ENCODE measurements around the gene IL36RN.
"Not testable (repeated sequence)": the region's sequence is repeated elsewhere in the genome, so short reads cannot be mapped to it uniquely, and the experiment has no call there.

The IL36RN gene

GRCh38 chr2:113088213-113088992 is 29.4 kb downstream of the IL36RN start:
- no peak for DNase-seq
- in situ Hi-C loops (cut with HindIII; ENCODE audit: low pct_ligation_motif_present, low pct_unique_long_range_greater_than_20kb, low sequenced_read_pairs): no loop called here

DNA sequence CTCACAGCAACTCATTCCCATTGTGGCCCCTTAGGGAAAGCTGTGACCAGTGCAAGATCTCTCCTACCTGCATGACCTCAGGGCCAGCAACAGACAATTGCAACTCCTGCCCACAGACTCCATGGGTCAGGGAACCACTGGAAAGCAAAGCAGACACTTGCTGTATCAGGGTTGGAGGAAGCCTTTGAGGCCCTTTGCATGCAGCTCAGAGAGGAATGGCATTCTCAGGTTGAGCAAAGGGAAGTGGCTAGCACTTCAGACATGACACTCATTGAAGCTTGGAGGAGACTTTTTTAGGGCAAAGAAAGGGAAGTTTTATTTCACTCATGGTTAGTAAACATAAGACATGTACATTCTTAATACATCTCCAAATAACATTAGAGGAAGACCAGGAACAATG is 30.9 kb downstream of the IL36RN start:
- DNase-seq: no peak
- in situ Hi-C loops (cut with HindIII; ENCODE audit: low pct_ligation_motif_present, low pct_unique_long_range_greater_than_20kb, low sequenced_read_pairs): no loop called here

DNA sequence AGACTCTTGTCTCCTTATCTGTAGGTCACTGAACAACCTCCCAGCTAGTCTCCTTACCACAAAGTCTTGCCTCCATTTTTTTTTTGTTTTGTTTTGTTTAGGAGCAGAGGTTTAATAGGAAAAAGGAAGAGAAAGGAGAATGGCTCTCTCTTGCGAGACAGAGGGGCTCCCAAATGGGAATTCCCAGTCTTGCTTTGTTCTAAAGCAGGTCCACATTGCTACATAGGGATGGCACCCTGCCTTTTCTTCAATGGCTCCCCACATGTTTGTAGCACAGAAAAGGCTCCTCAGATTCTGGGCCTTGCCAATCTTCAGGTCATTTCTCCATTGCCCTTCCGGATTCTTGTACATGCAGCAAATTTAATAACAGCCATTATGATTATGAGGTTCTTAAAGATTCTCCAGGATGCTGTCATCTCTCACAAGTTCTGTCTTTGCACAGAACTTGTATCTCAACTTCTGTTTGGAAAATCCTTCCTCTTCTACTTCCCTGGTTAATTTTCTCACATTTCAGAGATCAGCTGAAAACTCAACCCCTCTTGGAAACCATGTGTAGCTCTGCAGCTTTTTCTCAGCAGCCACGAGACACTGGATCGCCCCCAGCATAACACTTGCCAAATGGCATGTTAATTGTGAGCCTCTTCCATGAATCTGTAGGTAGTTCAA is 32.4 kb downstream of the IL36RN start:
- in situ Hi-C loops (cut with HindIII; ENCODE audit: low pct_ligation_motif_present, low pct_unique_long_range_greater_than_20kb, low sequenced_read_pairs): no loop called here
- no peak for DNase-seq

GRCh38 chr2:113092864-113093612 is 34.0 kb downstream of the IL36RN start:
- in situ Hi-C loops (cut with HindIII; ENCODE audit: low pct_ligation_motif_present, low pct_unique_long_range_greater_than_20kb, low sequenced_read_pairs): no loop called here
- no peak for DNase-seq

GRCh38 chr2:113093613-113093977 is 34.6 kb downstream of the IL36RN start:
- DNase-seq: no peak
- in situ Hi-C loops (cut with HindIII; ENCODE audit: low pct_ligation_motif_present, low pct_unique_long_range_greater_than_20kb, low sequenced_read_pairs): no loop called here

GRCh38 chr2:113096306-113096705 is 37.3 kb downstream of the IL36RN start:
- DNase-seq; in situ Hi-C loops (cut with HindIII; ENCODE audit: low pct_ligation_motif_present, low pct_unique_long_range_greater_than_20kb, low sequenced_read_pairs): not testable (repeated sequence)

- DNase-seq: not testable (repeated sequence)
Measured at GRCh38 chr2:113096842-113097618, 38.0 kb downstream of the IL36RN start.

GRCh38 chr2:113098041-113098440 is 39.0 kb downstream of the IL36RN start:
- in situ Hi-C loops (cut with HindIII; ENCODE audit: low pct_ligation_motif_present, low pct_unique_long_range_greater_than_20kb, low sequenced_read_pairs): no loop called here
- DNase-seq: no peak

More at GRCh38 chr2:113096842-113097618, 38.0 kb downstream of the IL36RN start:
- in situ Hi-C loops (cut with HindIII; ENCODE audit: low pct_ligation_motif_present, low pct_unique_long_range_greater_than_20kb, low sequenced_read_pairs): not testable (repeated sequence)

DNA sequence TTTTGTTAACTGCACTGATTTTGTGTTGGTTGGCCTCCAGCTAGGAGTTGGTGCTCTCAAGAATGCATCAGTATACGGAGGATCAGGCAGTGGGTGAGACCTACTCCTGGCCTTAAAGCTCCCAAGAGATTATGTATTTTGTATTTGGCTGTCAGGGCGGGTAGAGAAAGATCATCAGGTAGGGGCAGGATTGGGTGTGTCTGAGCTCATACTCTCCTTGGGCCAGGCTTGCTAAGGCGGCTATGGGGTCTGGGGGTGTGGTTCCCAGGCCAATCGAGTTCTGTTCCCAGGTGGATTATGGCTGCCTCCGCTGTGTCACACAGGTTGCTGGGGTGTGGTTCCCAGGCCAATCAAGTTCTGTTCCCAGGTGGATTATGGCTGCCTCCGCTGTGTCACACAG is 39.5 kb downstream of the IL36RN start:
- in situ Hi-C loops (cut with HindIII; ENCODE audit: low pct_ligation_motif_present, low pct_unique_long_range_greater_than_20kb, low sequenced_read_pairs): no loop called here
- no peak for DNase-seq

DNA sequence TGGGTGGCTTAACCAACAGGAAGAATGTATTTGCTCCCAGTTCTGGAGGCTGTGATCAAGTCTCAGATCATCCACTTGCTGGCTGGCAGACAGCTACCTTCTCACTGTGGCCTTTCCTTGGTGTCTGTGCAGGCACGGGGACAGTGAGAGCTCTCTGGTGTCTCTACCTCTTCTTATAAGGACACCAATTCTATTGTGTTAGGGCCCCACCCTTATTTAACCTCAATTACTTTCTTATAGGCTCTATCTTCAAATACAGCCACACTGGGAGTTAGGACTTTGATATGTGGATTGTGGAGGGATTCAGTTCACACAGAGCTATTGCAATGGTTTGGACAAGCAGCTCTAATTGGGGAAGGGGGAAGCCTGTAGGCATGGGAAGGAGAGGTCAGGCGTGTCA is 43.1 kb downstream of the IL36RN start:
- DNase-seq: no peak
- in situ Hi-C loops (cut with HindIII; ENCODE audit: low pct_ligation_motif_present, low pct_unique_long_range_greater_than_20kb, low sequenced_read_pairs): no loop called here

DNA sequence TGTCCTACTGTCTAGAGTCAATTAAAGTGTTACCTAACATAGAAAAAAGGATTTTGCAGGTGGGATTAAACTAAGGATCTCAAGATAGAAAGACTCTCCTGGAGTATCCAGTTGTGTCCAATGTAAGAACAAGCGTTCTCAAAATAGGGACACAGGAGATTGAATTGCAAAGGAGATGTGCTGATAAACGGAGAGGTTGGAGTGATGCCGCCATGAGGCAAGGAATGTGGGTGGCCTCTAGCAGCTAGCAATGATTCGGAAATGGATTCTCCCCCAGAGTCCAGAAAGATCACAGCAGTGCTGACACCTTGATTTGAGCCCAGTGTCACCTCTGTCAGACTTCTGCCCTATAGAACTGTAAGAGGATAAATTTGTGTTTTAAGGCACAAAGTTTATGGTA is 44.3 kb downstream of the IL36RN start:
- in situ Hi-C loops (cut with HindIII; ENCODE audit: low pct_ligation_motif_present, low pct_unique_long_range_greater_than_20kb, low sequenced_read_pairs): no loop called here

DNA sequence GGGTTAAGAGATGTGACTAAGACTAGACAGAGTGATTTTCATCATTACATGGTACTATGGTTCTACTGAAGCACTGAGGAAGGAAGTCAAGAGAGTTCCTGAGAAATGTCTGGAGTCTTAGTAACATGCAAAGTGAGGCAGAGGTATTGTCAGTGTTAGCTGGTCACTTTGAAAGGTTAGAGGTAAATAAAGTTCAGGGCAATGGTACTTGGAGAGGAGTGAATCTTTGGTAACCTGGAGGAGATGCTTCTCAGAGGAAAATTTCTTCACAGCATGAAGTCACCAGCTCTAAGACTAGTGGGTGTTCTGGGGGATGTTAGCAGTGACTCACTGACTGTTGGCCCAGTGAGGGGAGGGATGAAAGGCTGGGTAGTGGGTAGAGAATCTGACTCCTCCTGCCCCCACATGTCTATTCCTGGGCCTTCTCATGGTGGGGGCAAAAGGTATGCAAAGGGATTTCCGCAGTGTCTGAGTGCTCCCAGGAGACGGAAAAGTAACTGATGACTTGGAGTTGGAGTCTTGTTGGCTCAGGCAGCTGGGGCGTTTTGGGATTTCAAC is 45.1 kb downstream of the IL36RN start:
- in situ Hi-C loops (cut with HindIII; ENCODE audit: low pct_ligation_motif_present, low pct_unique_long_range_greater_than_20kb, low sequenced_read_pairs): no loop called here
- DNase-seq: no peak

More for the DNA sequence above, 44.3 kb downstream of the IL36RN start:
- no peak for DNase-seq

DNA sequence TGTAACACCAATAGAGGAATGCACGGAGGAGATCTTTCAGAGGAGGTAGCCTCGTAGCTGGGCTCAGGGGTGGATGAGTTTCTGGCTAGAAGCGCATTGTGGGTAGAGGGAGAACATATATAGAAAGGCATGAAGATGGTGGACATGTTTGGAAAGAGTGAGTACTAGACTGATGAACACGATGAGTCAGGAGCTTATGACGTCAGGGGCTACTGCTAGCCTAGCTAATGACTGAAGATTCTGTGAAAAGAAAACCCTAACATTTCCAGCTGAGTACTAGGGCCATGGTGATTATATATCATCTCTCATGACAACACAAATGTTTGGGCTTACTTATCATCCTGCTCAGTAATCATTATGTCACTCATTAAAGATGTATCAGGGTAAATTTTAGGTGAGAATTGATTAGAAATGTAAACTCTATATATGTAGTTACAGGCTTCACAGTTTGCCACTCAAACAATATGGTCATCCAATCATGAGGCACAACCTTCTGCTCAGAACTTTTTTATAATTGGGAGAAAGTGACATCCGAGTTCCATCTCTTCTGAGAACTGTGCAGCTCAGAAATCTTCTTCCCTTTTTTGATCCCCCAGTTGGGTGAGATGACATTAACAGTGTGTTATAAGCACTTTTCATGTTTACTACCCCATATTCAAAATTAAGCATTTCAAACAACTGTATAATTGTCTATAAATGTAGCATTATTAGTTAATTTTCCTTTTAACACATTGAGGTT is 46.2 kb downstream of the IL36RN start:
- in situ Hi-C loops (cut with HindIII; ENCODE audit: low pct_ligation_motif_present, low pct_unique_long_range_greater_than_20kb, low sequenced_read_pairs): no loop called here
- DNase-seq: no peak

- DNase-seq: no peak
- in situ Hi-C loops (cut with HindIII; ENCODE audit: low pct_ligation_motif_present, low pct_unique_long_range_greater_than_20kb, low sequenced_read_pairs): no loop called here
Measured at GRCh38 chr2:113111121-113111520, 52.1 kb downstream of the IL36RN start.

DNA sequence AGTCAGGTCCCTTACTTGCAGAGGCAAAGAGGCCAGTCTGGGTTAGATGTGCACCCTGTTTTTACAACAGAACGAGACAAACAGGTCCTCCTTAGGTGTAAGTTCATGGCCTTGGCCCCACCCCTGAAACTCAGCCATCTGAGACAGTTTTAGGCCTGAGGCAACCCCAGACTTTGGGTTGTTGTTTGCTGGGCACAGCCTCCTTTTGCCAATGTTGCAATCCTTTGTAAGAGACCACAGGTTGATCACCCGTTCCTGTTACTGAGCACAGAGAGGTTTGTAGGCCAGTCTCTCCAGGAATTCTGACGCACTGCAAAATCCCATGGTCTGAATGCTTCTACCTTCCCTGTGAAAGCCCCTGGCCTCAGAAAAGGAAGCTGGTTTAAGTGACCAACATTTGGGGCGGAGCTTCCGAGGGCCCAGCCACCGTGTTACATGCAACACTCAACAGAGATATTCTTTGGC is 52.9 kb downstream of the IL36RN start:
- in situ Hi-C loops (cut with HindIII; ENCODE audit: low pct_ligation_motif_present, low pct_unique_long_range_greater_than_20kb, low sequenced_read_pairs): no loop called here
- DNase-seq: no peak

GRCh38 chr2:113112441-113112840 is 53.4 kb downstream of the IL36RN start:
- in situ Hi-C loops (cut with HindIII; ENCODE audit: low pct_ligation_motif_present, low pct_unique_long_range_greater_than_20kb, low sequenced_read_pairs): no loop called here
- no peak for DNase-seq

GRCh38 chr2:113112871-113113270 is 53.9 kb downstream of the IL36RN start:
- no peak for DNase-seq
- in situ Hi-C loops (cut with HindIII; ENCODE audit: low pct_ligation_motif_present, low pct_unique_long_range_greater_than_20kb, low sequenced_read_pairs): no loop called here

- in situ Hi-C loops (cut with HindIII; ENCODE audit: low pct_ligation_motif_present, low pct_unique_long_range_greater_than_20kb, low sequenced_read_pairs): no loop called here
- no peak for DNase-seq
Measured at GRCh38 chr2:113113807-113114206, 54.8 kb downstream of the IL36RN start.
